Stimulated activated naive B cell treated with anti-CD40 and anti-IgM and Interleukin-4, amounts not matched to agents 10 μg/mL and 1 μg/mL and 100 μg/mL, for 72 hours (primary cell): ENCODE results near the gene RECQL5.

Experiments used
- ATAC-seq, 2 donors: fragments of 150-1000 bp; cut with Tn5 transposase; replicated peaks; 2 replicates each; pipeline ENCODE4 v1.10.0; 2021; ENCODE audit warnings: moderate library complexity in 1 of 2
- DNase-seq: peaks from one replicate; pipeline ENCODE4 v3.0.0; 2021
- H3K27ac Mint-ChIP-seq: one replicate; pipeline ENCODE4 v1.8.0; 2022; ENCODE audit warnings: mild to moderate bottlenecking, mixed read lengths
- H3K27me3 Mint-ChIP-seq, 2 donors: one replicate each; pipeline ENCODE4 v1.8.0; 2022; ENCODE audit warnings: mixed read lengths in 2 of 2
- H3K36me3 Mint-ChIP-seq, 2 donors: one replicate each; pipeline ENCODE4 v1.8.0; 2022; ENCODE audit warnings: mixed read lengths in 2 of 2, mild to moderate bottlenecking in 1 of 2
- H3K4me1 Mint-ChIP-seq, 2 donors: one replicate each; pipeline ENCODE4 v1.8.0; 2022; ENCODE audit warnings: mixed read lengths in 2 of 2, mild to moderate bottlenecking in 1 of 2
- H3K4me3 Mint-ChIP-seq, 2 donors: one replicate each; pipeline ENCODE4 v1.8.0; 2022; ENCODE audit warnings: mild to moderate bottlenecking in 2 of 2, mixed read lengths in 2 of 2, moderate library complexity in 1 of 2
- H3K9me3 Mint-ChIP-seq, 2 donors: one replicate each; pipeline ENCODE4 v1.8.0; 2022; ENCODE audit warnings: mixed read lengths in 2 of 2, mild to moderate bottlenecking in 1 of 2

Gene RECQL5

DNA sequence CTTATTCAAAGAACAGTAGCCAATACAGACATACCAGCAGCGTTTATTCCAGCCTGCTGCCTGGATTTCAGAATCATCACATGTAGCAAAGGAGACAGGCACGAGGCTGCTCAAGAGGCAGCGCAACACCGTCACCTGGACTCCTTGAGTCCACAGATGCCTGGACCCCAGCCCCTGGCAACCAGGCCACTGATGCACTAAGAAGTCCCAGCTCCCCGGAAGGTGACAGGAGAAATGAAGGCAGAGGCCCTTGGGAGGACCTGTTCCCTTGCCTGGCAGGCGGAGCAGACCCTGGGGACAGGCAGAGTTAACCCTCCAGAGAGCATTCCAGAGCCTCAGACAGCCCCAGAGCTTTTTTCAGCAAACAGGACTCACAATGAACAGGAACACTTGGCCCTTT, 17.3 kb downstream of the RECQL5 start:
- peaks cover 48 to 61% of the 10 kb centered on the region in 2 donors for H3K36me3 Mint-ChIP-seq
- no peak overlapping the region for H3K4me3 Mint-ChIP-seq
- ATAC-seq, result no peak
- peaks cover 15 to 28% of the 10 kb centered on the region in 2 donors for H3K4me1 Mint-ChIP-seq
- no peaks in the 10 kb centered on the region for H3K9me3 Mint-ChIP-seq
- H3K27ac Mint-ChIP-seq, result no peak overlapping the region
- H3K27me3 Mint-ChIP-seq, result no peaks in the 10 kb centered on the region
- DNase-seq, result no peak

DNA sequence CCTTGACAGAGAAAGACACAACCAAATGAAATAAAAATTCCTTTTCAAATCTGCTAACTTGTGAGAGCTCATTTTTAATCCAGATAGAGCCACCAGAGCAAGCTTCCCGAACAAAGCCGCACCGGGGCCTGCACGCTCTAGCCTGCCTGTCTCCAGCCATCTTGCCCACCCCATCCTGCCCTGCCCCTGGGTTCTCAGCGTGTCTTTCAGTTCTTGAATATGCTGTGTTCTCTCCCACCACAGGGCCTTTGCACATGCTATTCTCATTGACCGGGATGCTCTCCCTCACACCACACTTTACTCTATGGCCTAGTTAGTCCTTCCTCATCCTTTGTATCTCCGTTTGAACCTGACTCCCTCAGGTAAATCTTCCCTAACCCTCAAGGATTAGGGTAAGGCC, 19.0 kb downstream of the RECQL5 start:
- H3K27me3 Mint-ChIP-seq, result no peaks in the 10 kb centered on the region
- H3K4me3 Mint-ChIP-seq, result no peak overlapping the region
- H3K36me3 Mint-ChIP-seq, result peaks cover 43 to 51% of the 10 kb centered on the region in 2 donors
- no peak overlapping the region for H3K27ac Mint-ChIP-seq
- no peaks in the 10 kb centered on the region for H3K9me3 Mint-ChIP-seq
- no peak for ATAC-seq
- no peak for DNase-seq
- peaks cover 14 to 22% of the 10 kb centered on the region in 2 donors for H3K4me1 Mint-ChIP-seq

DNA sequence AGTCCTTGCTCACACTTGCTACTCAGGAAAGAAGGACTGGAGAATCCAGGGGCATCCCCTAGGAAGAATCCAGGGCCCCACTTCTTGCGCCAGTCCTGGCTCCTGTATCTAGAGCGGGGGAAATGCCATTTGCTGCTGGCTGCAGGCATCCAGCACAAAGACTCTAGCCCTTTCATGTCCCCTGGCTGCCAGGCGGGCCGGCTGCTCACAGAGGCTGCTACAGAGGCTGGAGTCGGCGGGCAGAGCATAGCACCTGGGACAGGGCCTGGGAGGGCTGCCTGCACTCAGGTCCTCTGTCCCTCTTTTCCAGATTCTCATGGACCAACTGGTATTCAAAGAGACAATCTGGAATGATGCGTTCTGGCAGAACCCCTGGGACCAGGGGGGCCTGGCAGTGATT, 19.9 kb downstream of the RECQL5 start:
- Mint-ChIP-seq H3K4me3 (no peak overlapping the region), H3K4me1 (peaks cover 11 to 16% of the 10 kb centered on the region in 2 donors), H3K27me3 (no peaks in the 10 kb centered on the region), H3K36me3 (peaks cover 40 to 44% of the 10 kb centered on the region in 2 donors), H3K9me3 (no peaks in the 10 kb centered on the region), H3K27ac (no peak overlapping the region)
- DNase-seq (no peak), ATAC-seq (no peak)

DNA sequence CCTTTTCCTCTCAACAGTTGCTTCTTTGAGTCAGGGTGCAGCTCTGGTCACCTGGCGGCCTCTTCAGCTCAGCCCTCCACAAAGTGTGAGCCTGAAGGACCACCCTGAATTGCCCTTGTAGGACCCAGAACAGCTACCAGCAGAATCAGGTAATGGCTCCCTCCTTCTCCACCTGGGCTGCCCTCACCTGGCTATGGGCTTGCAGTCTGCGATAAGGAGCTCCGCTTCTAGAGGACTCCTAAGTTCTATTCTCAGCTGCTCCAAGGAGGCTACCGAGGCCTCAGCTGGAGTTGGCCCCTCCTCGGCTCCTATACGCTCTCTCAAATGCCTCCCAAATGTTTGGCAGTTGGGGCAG, 20.3 kb downstream of the RECQL5 start:
- H3K27ac Mint-ChIP-seq, result peak overlapping the region; percentile 81
- no peaks in the 10 kb centered on the region for H3K27me3 Mint-ChIP-seq
- H3K4me1 Mint-ChIP-seq, result peaks cover 11 to 16% of the 10 kb centered on the region in 2 donors
- ATAC-seq (no peak), DNase-seq (no peak)
- H3K9me3 Mint-ChIP-seq, result no peaks in the 10 kb centered on the region
- H3K36me3 Mint-ChIP-seq, result peaks cover 40 to 44% of the 10 kb centered on the region in 2 donors
- H3K4me3 Mint-ChIP-seq, result no peak overlapping the region

DNA sequence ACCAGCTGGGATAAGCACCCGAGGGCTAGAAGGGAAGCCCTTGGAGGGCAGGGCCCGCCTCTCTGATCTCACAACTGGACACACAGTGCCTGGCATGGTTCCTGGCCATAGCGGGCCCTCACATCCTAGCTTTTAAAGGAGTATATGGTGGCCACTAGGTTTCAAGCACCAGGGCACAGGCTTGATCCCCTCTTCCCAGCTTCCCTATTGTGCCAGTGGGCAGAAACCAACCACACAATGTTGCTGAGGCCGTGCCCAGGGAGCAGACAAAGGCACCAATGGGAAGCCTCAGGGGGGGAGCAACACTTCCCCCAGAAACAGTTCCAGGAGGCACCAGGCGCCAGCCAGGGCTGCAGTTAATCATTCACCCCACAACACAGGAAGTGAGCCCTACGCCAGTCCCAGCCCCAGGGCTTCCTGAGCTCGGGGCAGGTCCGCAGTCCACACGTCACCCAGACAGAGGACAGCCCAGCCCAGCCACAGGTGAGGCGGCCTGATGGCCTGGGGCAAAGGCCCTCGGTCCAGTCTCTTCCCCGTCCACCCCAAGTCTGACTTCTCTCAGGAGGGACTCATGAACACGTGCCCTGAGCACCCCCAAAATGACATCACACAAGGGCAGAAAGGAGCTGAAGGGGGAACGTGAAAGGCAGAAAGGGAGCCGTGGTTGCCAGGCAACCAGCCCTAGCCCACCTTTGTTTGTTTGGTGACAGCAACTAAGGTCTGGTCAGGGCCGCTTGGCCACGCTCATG, 20.9 kb downstream of the RECQL5 start:
- Mint-ChIP-seq H3K4me3 (peak overlapping the region; percentile 70 to 76), H3K27me3 (no peaks in the 10 kb centered on the region), H3K9me3 (no peaks in the 10 kb centered on the region), H3K27ac (peak overlapping the region; percentile 90), H3K4me1 (peaks cover 11 to 16% of the 10 kb centered on the region in 2 donors), H3K36me3 (peaks cover 39% of the 10 kb centered on the region in 2 donors)
- ATAC-seq (peak; percentile 100), DNase-seq (peak; percentile 46)

DNA sequence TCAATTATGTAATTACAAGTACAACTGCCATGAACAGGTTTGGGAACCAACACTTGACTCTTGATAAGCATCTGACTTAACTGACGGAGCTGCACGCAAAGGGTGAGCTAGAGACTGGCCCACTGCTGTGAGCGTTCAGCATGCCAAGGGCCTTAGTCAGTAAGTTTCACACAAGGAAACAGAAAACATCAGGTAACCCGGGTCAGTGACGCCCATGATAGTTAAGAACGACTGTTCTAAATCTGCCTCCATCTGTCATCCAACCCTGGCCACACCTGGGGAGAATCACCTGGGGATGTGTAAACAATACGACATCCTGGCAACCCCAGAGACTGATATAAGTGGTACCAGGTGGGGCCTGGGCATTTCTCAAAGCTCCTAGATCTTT, 21.5 kb downstream of the RECQL5 start:
- Mint-ChIP-seq H3K27me3 (no peaks in the 10 kb centered on the region), H3K4me1 (peaks cover 11 to 16% of the 10 kb centered on the region in 2 donors), H3K4me3 (no peak overlapping the region), H3K27ac (peak overlapping the region; percentile 90), H3K9me3 (no peaks in the 10 kb centered on the region), H3K36me3 (peaks cover 34% of the 10 kb centered on the region in 2 donors)
- DNase-seq (no peak), ATAC-seq (peak; percentile 3 to 4)

DNA sequence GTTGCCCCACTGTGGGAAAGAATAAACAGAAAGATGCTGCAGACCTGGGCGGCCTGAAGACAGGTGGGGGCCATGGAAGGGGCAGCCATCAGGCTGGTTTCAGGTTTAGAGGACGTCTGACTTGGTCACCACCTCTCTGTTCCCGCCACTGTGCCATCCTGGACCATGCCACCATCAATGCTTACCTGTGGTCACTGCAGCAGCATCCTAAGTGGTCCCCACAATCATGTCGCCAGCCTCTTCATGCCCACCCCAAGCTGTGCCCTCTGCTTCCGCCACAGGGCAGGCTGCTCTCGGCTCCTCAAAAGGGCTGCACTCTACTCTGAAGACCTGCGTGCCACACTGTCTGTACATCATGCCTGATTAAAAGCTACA, 23.3 kb downstream of the RECQL5 start:
- ATAC-seq (no peak), DNase-seq (no peak)
- Mint-ChIP-seq H3K27me3 (no peaks in the 10 kb centered on the region), H3K4me1 (peaks cover 11 to 16% of the 10 kb centered on the region in 2 donors), H3K27ac (no peak overlapping the region), H3K4me3 (no peak overlapping the region), H3K9me3 (no peaks in the 10 kb centered on the region), H3K36me3 (peaks cover 19 to 23% of the 10 kb centered on the region in 2 donors)

DNA sequence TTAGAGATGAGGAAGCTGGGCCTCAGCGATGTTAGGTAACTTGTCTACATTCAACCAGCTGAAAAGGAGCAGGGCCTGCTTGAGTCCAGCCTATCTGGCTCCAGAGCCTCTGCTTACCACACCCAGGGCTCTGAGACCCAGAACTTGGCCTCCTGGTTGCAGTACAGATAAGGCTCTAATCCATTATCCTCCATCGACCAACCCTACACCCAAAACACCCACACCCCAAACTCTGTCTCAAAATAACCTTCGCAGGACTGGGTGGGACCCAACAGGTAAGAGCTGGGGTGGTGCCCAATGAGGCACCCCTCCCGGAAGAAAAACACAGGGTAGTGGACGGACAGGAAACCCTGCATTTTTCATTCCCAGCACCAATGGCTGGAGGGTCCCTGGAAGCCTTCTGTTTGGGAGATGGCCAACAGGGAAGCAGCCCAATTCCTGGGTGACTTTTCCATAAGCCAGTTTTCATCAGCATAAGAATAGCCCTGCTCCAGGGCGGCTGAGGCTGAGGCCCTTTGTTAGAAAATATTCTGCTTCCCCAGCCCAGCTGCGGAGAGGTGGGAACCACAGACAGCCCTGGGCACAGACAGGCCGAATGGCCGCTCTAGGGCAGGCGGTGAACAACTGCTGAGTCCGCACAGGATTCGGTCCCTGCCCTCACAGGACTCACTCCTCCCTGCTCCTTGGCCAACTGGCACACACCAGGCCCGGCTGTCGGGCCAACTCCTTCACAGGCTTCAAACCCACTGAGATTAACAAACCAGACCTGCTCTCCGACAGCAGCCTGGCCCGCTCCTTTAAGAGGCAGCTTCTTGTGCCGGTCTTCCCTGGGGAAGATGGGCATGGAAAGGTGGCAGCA, 23.9 kb downstream of the RECQL5 start:
- H3K4me3 Mint-ChIP-seq, result no peak overlapping the region
- no peaks in the 10 kb centered on the region for H3K9me3 Mint-ChIP-seq
- H3K36me3 Mint-ChIP-seq, result peaks cover 13 to 18% of the 10 kb centered on the region in 2 donors
- H3K27ac Mint-ChIP-seq, result no peak overlapping the region
- DNase-seq, result no peak
- H3K4me1 Mint-ChIP-seq, result peaks cover 11 to 16% of the 10 kb centered on the region in 2 donors
- H3K27me3 Mint-ChIP-seq, result no peaks in the 10 kb centered on the region
- ATAC-seq, result no peak

DNA sequence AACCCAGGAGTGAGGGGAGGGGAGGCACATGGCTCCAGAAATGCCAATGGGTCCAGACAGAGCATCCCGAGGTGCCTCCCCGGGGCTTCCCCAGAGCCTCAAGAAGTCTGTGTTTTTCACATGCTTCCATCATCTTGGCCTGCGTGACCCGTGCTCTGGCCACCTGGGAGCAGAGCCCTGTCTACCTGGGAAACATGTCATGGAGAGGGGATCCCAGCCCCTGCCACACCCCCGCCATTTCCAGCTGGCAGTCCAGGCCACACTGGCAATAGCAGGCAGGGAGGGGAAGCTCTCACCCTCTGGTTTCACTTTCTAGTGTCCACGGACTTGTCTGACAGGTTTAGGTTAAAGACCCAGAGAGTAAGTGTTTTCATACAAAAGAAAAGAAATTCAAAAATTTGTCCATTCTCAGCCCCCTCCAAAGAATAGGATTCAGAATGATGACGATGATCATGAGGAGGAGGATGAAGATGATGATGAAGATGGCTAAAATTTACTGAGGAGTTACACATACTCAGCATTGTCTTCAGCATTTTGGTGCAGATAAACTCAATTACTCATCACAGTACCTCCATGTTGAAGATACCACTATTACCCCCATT, 24.7 kb downstream of the RECQL5 start:
- H3K27me3 Mint-ChIP-seq, result no peaks in the 10 kb centered on the region
- no peaks in the 10 kb centered on the region for H3K9me3 Mint-ChIP-seq
- H3K36me3 Mint-ChIP-seq, result peaks cover 6 to 13% of the 10 kb centered on the region in 2 donors
- ATAC-seq (no peak), DNase-seq (no peak)
- H3K4me3 Mint-ChIP-seq, result no peak overlapping the region
- H3K27ac Mint-ChIP-seq, result no peak overlapping the region
- H3K4me1 Mint-ChIP-seq, result peaks cover 11 to 16% of the 10 kb centered on the region in 2 donors

DNA sequence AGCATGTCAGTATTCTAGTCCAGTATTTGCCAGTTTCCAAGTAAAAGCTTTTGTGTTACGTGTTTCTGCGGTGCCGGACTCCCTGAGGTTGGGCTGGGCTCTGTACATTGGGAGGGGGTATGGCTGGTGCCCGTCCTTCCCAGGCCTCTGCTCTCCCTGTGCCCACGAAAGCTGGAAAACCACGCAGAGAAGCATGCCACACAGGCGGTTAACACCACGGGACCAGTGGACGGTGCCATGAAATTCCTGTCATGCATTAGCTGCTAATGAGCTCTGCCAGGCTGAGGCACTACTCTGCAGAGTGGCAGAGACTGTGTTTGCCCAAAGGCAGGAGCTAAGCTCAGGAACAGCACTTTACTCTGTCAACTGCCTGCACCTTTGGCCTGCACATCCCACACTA, 25.6 kb downstream of the RECQL5 start:
- peaks cover 6 to 13% of the 10 kb centered on the region in 2 donors for H3K36me3 Mint-ChIP-seq
- H3K27ac Mint-ChIP-seq, result no peak overlapping the region
- DNase-seq, result no peak
- peaks cover 8 to 10% of the 10 kb centered on the region in 2 donors for H3K4me1 Mint-ChIP-seq
- no peaks in the 10 kb centered on the region for H3K27me3 Mint-ChIP-seq
- H3K4me3 Mint-ChIP-seq, result no peak overlapping the region
- ATAC-seq, result no peak
- H3K9me3 Mint-ChIP-seq, result no peaks in the 10 kb centered on the region

DNA sequence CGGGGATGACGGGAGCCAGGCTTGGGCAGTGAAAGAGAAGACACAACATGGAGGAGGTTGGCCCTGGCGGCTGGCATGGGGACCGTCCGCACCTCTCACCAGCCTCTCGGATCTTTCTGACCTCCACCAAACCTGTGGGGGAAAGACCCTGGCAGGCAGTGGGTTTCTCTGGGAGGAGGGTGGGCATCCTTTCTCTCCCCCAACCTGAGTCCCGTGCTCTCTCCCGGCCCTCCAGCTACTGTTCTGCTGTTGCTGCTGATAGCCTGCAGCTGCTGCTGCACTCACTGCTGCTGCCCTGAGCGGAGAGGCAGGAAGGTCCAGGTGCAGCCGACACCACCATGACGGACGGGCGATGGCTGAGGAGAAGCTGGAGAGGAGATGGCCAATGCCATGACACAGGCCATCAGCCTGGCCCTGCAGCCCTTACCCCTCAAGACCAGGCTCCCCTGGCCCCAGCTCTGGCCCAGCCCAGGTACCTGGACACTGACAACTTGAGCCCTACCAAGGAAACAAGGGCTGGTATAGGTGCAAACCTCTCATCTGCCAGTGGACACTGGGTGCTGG, 26.3 kb downstream of the RECQL5 start:
- Mint-ChIP-seq H3K27me3 (no peaks in the 10 kb centered on the region), H3K4me1 (peaks cover under 1 to 3% of the 10 kb centered on the region in 2 donors), H3K4me3 (no peak overlapping the region), H3K36me3 (peaks cover 5 to 10% of the 10 kb centered on the region in 2 donors), H3K27ac (no peak overlapping the region), H3K9me3 (no peaks in the 10 kb centered on the region)
- no peak for ATAC-seq
- no peak for DNase-seq

DNA sequence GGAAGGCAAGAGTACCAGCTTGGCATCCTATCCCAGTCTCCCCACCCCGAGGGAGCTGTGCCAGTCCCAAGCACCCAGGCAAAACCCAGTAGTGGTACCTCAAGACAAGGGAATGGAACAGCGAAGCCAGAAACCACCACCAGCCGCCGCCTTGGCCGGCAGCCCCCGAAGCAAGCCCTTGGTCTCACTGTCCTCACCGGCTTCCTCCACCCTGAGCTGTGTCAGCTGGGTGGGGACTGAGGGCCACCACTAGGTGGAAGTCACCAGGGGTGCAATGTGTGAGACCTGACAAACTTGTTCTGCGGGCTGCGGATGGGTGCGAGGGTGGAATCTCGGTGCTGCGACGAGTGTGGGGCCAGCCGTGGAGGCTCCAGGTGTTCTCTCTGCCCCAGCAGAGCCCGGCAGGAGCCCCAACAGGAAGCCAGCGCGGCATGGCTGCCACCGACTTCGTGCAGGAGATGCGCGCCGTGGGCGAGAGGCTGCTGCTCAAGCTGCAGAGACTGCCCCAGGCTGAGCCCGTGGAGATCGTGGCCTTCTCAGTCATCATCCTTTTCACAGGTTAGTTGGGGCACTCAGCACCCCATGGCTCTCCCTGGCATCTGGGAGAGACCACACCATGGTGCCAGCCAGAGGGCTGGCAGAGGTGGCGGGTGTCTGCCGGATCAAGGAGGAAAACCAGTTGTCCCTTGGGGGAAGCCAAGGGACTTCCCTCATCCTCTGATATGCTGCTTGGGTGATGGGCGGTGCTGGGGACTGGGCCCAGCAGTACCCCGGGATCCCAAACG, 27.0 kb downstream of the RECQL5 start:
- ATAC-seq, result no peak
- no peaks in the 10 kb centered on the region for H3K27me3 Mint-ChIP-seq
- peaks cover 3 to 12% of the 10 kb centered on the region in 2 donors for H3K36me3 Mint-ChIP-seq
- H3K9me3 Mint-ChIP-seq, result no peaks in the 10 kb centered on the region
- DNase-seq, result no peak
- H3K4me1 Mint-ChIP-seq, result no peaks in the 10 kb centered on the region
- no peak overlapping the region for H3K4me3 Mint-ChIP-seq
- no peak overlapping the region for H3K27ac Mint-ChIP-seq

DNA sequence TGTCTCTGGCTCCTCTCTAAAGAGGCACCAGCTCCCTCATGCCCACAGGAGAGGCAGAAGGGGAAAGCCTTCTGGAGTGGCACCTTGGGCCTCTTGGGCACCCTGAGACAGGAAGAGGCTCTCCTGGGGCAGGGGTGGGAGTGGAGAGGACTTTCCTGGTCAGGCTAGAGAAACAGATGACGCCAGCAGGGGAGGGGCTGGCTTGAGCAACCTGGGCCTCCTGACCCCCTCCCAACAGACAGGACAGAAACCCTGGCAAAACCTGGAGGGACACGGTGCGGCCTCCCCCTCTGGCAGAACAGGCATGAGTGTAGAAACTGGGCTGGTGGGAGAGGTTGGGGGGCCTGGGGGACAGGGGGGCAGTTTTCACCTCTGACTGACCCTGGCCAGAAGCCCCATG, 27.6 kb downstream of the RECQL5 start:
- Mint-ChIP-seq H3K27me3 (no peaks in the 10 kb centered on the region), H3K4me1 (peaks cover 0 to 4% of the 10 kb centered on the region in 2 donors), H3K4me3 (no peak overlapping the region), H3K36me3 (peaks cover 3 to 12% of the 10 kb centered on the region in 2 donors), H3K27ac (no peak overlapping the region), H3K9me3 (no peaks in the 10 kb centered on the region)
- no peak for DNase-seq
- ATAC-seq, result no peak

DNA sequence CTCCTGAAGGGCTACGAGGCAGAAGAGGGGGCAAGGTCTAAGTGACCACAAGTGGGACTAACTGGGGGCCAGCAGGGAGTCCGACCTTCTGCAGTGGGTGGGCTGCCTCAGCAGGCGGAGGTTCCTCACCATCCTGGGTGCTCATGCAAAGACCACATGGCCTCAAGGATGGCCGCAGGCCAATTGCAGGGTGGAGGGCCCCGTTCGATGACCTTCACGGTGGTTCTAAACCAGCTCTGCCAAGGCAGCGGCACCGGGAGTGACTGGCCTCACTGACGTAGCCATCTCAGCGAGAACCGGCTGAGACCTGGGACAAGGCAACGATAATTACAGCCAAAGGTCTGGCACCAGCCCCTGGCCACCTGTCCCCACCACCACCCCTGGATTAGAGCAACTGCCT, 28.1 kb downstream of the RECQL5 start:
- ATAC-seq (no peak), DNase-seq (no peak)
- Mint-ChIP-seq H3K4me3 (no peak overlapping the region), H3K27me3 (no peaks in the 10 kb centered on the region), H3K9me3 (no peaks in the 10 kb centered on the region), H3K27ac (no peak overlapping the region), H3K4me1 (peaks cover 2 to 8% of the 10 kb centered on the region in 2 donors), H3K36me3 (peaks cover 5 to 12% of the 10 kb centered on the region in 2 donors)
